PC-9 (cell line): ENCODE results near the gene LAMA3. TPM values are rescaled to one million over a fixed set of nuclear protein-coding genes. Genes with fewer than 3 reads are reported as not detected.

Experiments
- BruUV-seq: library from RNA; stranded (reverse); fragments of 400-500 nt; replicated peaks from 2 replicates; lab custom pipeline; 2021; lab: Mats Ljungman, UMichigan
- CTCF ChIA-PET: fragments of 300-600 bp; sonication (Branson Sonifier 250); formaldehyde crosslinking; loops from one replicate; lab custom pipeline; 2022; ENCODE audit warnings: antibody characterized with exemption; lab: Charles Lee
- POLR2A ChIA-PET: fragments of 300-600 bp; sonication (Branson Sonifier 250); formaldehyde crosslinking; loops from one replicate; lab custom pipeline; 2022; ENCODE audit warnings: antibody characterized with exemption; ENCODE audit not compliant: unreplicated experiment; lab: Charles Lee
- DNase-seq, 2 experiments: peaks; one replicate each; pipeline versions ENCODE4 v3.0.0 to v3.0.0-alpha.2; 2015 to 2022; ENCODE audit warnings: mixed read lengths in 1 of 2
- H2AFZ ChIP-seq: fragments of 200-600 bp; sonication (generic); 2 replicates; pipeline ENCODE4 v1.8.1; 2017; ENCODE audit warnings: antibody characterized with exemption
- H3F3A ChIP-seq: fragments of 200-600 bp; sonication (generic); 2 replicates; pipeline ENCODE4 v1.8.1; 2017; ENCODE audit warnings: antibody characterized with exemption, mild to moderate bottlenecking, low read depth; ENCODE audit not compliant: insufficient read depth
- H3K27ac ChIP-seq: fragments of 200-600 bp; sonication (generic); 2 replicates; pipeline ENCODE4 v1.6.1; 2016; ENCODE audit warnings: mixed run types
- H3K27me3 ChIP-seq: fragments of 200-600 bp; sonication (generic); 2 replicates; pipeline ENCODE4 v1.6.1; 2016; ENCODE audit warnings: low read depth, mixed run types; ENCODE audit not compliant: insufficient read depth
- H3K36me3 ChIP-seq: fragments of 200-600 bp; sonication (generic); 2 replicates; pipeline ENCODE4 v1.6.1; 2016; ENCODE audit warnings: low read depth, mixed run types
- H3K4me1 ChIP-seq: fragments of 200-600 bp; sonication (generic); replicated peaks from 2 replicates; pipeline ENCODE4 v1.6.1; 2016; ENCODE audit warnings: mixed run types; ENCODE audit not compliant: insufficient read depth
- H3K4me2 ChIP-seq: fragments of 200-600 bp; sonication (generic); 2 replicates; pipeline ENCODE4 v1.6.1; 2017; ENCODE audit warnings: mixed run types
- H3K4me3 ChIP-seq: fragments of 200-600 bp; sonication (generic); 2 replicates; pipeline ENCODE4 v1.6.1; 2016; ENCODE audit warnings: mixed run types
- H3K79me2 ChIP-seq: fragments of 200-600 bp; sonication (generic); 2 replicates; pipeline ENCODE4 v1.6.1; 2017; ENCODE audit warnings: low read depth, mixed run types
- H3K9me2 ChIP-seq: fragments of 200-600 bp; sonication (generic); 2 replicates; pipeline ENCODE4 v1.8.1; 2017; ENCODE audit warnings: mild to moderate bottlenecking; ENCODE audit not compliant: insufficient read depth
- H3K9me3 ChIP-seq: fragments of 200-600 bp; sonication (generic); 2 replicates; pipeline ENCODE4 v1.8.1; 2016; ENCODE audit warnings: low read depth; ENCODE audit not compliant: insufficient read depth
- H4K20me1 ChIP-seq: fragments of 200-600 bp; sonication (generic); 2 replicates; pipeline ENCODE4 v1.8.1; 2017; ENCODE audit not compliant: insufficient read depth
- EZH2 ChIP-seq: fragments of 200-600 bp; sonication (generic); IDR thresholded peaks from 2 replicates; pipeline ENCODE4 v1.8.0; 2017; ENCODE audit warnings: antibody characterized with exemption, low read depth
- intact Hi-C: fragments of 100-400 bp; cut with micrococcal nuclease; formaldehyde crosslinking; loops from one replicate; pipeline ENCODE4 v1.10.0; 2022; ENCODE audit not compliant: unreplicated experiment
- total RNA-seq: library from RNA; stranded (reverse); gene quantifications from 2 replicates; pipeline ENCODE4 v1.2.3, GENCODE V29; 2021
- TF ChIP-seq, protein P1 (sequence below): fragments of 200-600 bp; sonication (generic); conservative IDR thresholded peaks from 2 replicates; pipeline ENCODE4 v1.6.1; 2017; ENCODE audit warnings: mixed run types, antibody characterized with exemption, mild to moderate bottlenecking, moderate library complexity

The LAMA3 gene
- total RNA-seq, 1 experiment from 2014 or later = 44.4 TPM

DNA sequence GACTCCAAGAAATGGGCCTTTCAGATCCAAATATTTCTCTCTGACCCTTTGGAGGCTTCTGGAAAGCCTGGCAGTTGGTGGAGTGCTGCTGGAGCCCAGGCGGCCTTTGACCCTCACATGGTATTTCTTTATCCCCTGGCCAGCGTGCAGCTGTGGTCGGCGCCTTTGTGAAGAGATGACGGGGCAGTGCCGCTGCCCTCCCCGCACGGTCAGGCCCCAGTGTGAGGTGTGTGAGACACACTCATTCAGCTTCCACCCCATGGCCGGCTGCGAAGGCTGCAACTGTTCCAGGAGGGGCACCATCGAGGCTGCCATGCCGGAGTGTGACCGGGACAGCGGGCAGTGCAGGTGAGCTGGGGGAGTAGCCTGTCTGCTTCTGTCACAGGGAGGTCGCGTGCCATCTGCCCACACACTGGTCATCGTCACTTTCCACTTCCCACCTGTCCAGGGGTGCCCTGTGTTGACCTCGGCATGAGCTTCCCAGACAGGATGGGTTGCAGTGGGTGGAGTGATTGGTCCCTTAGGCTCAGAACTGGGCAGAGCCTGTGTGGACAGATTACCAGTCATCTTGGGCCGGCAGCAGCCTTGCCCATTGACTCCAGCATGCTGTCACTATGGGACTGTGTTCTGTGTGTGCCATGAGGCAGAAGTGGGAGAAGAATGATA is 158.2 kb downstream of the LAMA3 start:
- BruUV-seq = no TSS peak
- Histone ChIP-seq H3K36me3 (no peaks in the 10 kb centered on the region), H3K4me1 (peaks cover 25% of the 10 kb centered on the region), H3K79me2 (no peaks in the 10 kb centered on the region), H3K4me3 (no peak overlapping the region), H2AFZ (no peak overlapping the region), H3K27ac (no peak overlapping the region), H3K9me3 (no peaks in the 10 kb centered on the region), H4K20me1 (no peaks in the 10 kb centered on the region), H3F3A (peaks cover 18% of the 10 kb centered on the region; the same call in 1 of the 2 replicates), H3K27me3 (no peaks in the 10 kb centered on the region), H3K4me2 (no peak overlapping the region), H3K9me2 (no peaks in the 10 kb centered on the region)
- DNase-seq = no peak
- POLR2A ChIA-PET = no interaction called here
- CTCF ChIA-PET = no interaction called here
- TF ChIP-seq, protein P1, sequence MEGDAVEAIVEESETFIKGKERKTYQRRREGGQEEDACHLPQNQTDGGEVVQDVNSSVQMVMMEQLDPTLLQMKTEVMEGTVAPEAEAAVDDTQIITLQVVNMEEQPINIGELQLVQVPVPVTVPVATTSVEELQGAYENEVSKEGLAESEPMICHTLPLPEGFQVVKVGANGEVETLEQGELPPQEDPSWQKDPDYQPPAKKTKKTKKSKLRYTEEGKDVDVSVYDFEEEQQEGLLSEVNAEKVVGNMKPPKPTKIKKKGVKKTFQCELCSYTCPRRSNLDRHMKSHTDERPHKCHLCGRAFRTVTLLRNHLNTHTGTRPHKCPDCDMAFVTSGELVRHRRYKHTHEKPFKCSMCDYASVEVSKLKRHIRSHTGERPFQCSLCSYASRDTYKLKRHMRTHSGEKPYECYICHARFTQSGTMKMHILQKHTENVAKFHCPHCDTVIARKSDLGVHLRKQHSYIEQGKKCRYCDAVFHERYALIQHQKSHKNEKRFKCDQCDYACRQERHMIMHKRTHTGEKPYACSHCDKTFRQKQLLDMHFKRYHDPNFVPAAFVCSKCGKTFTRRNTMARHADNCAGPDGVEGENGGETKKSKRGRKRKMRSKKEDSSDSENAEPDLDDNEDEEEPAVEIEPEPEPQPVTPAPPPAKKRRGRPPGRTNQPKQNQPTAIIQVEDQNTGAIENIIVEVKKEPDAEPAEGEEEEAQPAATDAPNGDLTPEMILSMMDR = no peak
- TF ChIP-seq EZH2 = no peak
- intact Hi-C loops = no loop called here

DNA sequence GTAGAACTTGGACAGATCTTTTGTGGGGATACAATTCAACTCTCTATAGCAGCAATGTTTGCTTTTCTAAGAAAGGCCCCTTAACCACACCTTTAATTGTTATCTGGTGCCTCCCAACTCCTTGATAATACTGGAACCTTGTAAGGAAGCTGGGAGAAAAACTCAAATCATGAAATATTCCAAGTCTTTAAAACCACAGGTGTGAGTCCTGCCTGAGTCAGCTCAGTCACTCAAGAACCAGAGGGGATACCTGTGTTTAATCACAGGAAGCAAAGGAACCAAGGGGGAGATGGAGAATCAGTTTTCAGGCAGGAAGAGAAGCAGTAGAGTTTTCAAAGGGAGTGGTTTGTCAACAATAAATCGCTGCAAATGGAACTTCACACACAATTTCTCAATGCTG is 159.9 kb downstream of the LAMA3 start:
- BruUV-seq = no TSS peak
- Histone ChIP-seq H3K27ac (peak overlapping the region; percentile 73), H3K4me2 (peak overlapping the region; percentile 26), H3K9me2 (no peaks in the 10 kb centered on the region), H3K4me1 (peaks cover 25% of the 10 kb centered on the region), H4K20me1 (no peaks in the 10 kb centered on the region), H3K9me3 (no peaks in the 10 kb centered on the region), H3K4me3 (no peak overlapping the region), H3K36me3 (no peaks in the 10 kb centered on the region), H3K79me2 (no peaks in the 10 kb centered on the region), H2AFZ (no peak overlapping the region), H3F3A (peaks cover 18% of the 10 kb centered on the region; the same call in 1 of the 2 replicates), H3K27me3 (no peaks in the 10 kb centered on the region)
- ChIA-PET POLR2A (no interaction called here), CTCF (no interaction called here)
- intact Hi-C loops = no loop called here
- no peak for TF ChIP-seq EZH2
- TF ChIP-seq, protein P1 = no peak
- DNase-seq = peak in 1 of 2 experiments; percentile 73

DNA sequence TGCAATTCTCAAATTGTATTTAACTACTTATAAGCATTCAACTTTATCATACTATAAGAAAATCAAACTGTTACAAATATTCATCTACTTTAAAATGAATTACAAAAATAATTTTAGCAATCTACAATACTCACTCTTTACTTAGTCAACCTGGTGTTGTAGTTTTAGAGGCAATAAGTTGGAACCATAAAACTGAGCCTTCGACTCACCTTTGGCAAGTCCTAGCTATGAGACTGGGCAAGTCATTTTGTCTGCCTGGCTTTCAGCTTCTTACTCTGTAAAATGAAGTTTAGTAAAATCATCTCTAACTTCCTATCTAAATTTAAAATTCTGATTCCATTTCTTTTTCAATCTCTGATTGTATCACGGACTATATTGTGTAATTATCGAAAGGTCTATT is 161.0 kb downstream of the LAMA3 start:
- H3K79me2 ChIP-seq = no peaks in the 10 kb centered on the region
- ChIA-PET CTCF (no interaction called here), POLR2A (no interaction called here)
- no peaks in the 10 kb centered on the region for H3K9me3 ChIP-seq
- no peak overlapping the region for H2AFZ ChIP-seq
- H4K20me1 ChIP-seq = no peaks in the 10 kb centered on the region
- no peak overlapping the region for H3K4me3 ChIP-seq
- H3K9me2 ChIP-seq = no peaks in the 10 kb centered on the region
- intact Hi-C loops = no loop called here
- H3K36me3 ChIP-seq = no peaks in the 10 kb centered on the region
- H3K27me3 ChIP-seq = no peaks in the 10 kb centered on the region
- no TSS peak for BruUV-seq
- no peak for DNase-seq
- no peak overlapping the region for H3K4me2 ChIP-seq
- H3K4me1 ChIP-seq = peaks cover 25% of the 10 kb centered on the region
- peak overlapping the region; percentile 73 for H3K27ac ChIP-seq
- peaks cover 18% of the 10 kb centered on the region; the same call in 1 of the 2 replicates for H3F3A ChIP-seq
- TF ChIP-seq EZH2 = no peak
- TF ChIP-seq, protein P1 = no peak
